T-helper 22 cell (primary cell): ENCODE data around the gene ELAVL1.

Source experiments
- DNase-seq: peaks from one replicate; pipeline ENCODE4 v3.0.0-alpha.2; 2020; ENCODE audit warnings: low read depth

Gene ELAVL1

DNA sequence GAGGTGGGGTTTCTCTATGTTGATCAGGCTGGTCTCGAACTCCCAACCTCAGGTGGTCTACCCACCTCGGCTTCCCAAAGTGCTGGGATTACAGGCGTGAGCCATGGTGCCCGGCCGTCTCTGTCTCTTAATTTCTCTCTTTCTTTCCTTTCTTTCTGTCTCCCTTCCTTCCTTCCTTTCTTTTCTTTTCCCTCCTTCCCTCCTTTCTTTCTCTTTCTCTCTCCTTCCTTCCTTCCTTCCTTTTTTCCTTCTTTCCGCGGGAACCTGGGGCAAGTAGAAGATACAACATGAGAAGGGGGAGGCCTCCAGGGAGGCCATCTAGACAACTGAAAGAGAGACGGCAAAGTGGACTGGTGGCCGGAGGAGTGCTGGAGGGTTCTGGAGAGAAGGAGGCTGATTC is 15.2 kb upstream of the ELAVL1 start:
- DNase-seq: no peak

DNA sequence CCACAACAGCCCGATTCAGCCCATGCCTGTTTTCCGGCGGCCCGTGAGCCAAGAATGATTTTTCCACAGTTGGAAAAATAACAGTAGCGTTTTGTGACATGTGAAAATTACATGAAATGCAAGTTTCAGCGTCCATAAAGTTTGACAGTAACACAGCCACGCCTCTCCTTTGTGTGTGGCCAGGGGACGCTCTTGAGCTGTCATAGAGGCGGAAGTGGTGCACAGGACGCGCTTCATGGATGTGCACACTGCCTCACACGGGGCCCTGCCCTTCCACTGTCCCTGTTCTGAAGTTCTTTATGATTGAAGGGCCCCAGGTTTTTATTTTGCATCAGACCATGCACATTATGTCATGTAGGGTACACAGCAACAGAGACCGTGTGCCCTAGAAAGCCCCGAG is 12.4 kb upstream of the ELAVL1 start:
- DNase-seq: no peak

DNA sequence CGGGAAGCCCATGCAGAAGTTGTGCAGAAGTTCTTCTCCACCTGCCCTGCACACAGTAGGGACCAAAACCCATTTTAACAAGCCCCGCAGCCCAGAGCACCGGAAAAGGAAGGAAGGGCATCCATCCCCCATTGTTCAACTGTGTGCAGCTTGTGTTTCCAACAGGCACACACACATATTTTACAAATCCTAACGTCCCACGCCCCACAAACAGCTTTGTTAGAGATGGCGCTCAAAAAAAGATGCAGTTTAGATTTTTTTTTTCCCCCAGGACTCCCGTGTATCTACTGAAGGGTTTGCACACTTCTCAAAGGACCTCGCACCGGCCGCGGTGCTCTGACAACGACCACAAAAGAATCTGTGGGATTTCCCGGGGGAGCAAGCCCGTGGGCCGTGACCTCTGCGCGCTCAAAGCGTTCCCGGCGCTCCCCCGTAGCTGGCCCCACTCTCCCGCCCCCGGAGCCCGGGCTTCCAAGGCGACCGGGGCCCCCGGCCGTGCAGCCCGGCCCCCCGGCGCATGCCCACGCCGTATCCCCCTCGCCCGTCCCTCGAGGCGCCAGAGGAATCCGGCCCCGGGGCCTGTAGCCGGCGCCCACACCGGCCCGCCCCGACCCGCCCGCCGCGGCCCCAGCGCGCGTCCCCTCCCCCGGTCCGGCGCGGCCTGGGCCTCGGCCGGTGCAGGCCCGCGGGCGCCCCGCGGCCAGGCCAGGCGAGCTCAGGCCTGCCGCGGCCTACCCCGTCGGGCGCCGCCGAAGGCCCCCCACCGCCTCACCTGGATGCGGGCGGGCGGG is 523 bp downstream of the ELAVL1 start:
- peak; percentile 9 for DNase-seq

DNA sequence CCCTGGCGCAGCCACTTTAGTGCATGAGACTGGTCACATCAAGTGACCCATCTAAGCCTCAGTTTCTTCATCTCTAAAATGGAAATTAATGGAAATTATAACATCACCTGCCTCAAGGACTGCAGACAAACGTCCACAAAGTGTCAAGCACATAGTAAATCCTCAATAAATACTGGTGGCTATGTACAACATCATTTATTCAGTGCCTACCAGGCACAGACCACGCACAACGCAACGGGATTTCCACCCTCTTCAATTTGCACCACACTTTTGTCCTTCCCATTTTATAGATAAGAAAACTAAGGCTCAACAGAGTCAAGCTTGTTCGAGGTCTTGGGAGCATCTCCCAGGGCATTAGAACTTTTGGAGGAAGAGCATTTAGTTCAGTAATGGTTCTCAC is 1.4 kb downstream of the ELAVL1 start:
- DNase-seq: no peak

DNA sequence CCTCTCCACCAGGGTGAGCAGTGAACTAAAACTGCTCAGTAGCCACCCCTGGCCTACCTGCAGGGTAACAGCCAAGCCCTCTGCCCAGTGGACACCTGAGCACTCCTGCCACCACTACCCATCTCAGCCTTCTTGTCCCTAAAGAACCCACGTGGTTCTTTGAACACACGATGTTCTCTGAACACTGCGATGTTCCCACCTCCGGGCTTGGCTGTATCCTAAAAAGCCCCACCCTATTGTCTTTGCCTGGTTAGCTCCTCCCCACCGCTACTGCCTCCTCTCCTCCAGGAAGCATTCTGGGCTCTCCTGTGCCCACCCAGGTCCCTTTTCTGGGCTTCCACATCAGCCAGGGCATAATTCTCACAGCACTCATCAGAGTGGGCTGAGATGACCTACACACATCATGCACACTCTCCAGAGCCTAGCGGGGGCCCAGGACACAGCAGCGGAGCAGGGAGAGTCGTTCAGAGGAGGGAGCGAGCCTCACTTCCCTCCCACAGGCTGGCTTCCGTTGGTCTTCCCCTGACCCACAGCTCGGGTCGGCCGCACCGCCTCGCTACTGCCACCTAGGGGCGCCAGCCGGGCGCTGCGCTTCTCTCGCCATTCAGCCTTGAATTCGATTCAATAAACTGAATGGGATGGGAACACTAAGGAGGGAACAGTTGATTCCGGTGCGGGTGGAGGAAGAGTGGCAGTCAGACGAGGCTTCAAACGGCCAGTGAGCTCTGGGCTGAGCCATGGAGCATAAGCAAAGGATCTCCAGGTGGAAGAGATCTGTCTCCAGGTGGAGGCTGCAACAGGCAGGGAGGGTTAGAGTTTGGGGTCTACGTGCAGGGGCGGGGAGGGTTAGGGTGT is 3.2 kb downstream of the ELAVL1 start:
- peak; percentile 38 for DNase-seq

DNA sequence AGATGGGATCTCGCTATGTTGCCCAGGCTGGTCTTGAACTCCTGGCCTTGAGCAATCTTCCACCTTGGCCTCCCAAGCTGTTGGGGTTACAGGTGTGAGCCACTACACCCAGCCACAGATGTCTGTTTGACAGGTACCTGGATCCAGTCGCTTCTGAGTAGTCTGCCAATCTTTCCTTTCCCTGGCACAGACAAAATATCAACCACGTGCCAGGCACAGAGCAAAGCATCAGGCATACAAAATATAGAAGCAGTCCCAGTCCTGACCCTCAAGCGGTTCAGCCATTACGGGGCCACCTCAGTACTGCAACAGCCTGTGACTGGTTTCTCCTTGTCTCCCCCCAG is 3.8 kb downstream of the ELAVL1 start:
- no peak for DNase-seq

DNA sequence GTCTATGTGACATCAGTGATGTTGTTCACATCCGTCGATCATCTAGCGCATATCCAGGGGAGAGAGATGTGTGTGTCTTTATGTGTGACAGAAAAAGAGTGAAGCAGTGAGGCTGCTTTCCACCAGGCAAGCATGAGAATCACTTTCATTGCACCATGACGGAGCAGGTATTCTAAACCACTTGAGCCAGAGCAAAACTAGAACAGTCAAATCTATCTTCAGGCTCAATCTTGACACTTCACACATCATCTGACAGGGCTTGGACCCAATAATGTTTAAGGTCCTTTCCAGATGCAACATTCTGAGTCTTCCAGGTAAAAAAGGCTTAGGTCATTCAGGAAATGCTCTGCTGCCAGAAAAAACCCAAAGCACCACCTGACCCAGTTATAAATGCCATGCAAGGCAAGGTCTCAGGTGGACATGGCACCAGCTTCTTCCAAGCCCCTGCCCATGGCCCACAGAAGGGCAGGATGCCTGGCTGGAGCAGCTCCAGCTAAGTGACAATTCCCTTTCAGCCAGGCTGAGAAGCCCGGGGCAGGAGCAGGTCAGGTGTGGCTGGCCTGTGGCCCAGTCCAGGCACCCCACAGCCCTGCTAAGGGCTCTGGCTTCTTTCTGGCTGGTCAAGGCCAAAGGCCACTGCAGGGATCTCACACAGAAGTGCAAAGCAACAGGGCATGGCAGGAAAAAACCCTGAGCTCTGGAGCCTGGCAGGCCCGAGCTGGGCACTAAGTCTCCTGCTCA is 5.0 kb downstream of the ELAVL1 start:
- no peak for DNase-seq

DNA sequence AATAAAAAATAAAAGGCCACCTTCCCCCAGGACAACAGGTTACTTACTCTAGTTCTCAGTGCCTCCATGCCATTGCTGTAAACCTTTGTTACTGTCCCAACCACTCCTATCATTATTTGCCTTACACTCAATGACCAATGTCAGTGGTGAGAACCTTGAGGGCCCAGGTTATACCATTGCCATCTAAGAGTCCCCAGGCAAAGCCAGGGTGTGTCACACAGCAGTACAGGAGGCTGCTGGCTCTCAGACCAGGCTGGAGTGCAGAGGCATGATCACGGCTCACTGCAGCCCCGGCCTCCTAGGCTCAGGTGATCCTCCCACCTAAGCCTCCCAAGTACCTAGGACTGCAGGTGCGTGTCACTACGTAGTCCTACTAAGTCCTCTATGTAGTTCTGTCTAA is 6.1 kb downstream of the ELAVL1 start:
- DNase-seq: no peak

DNA sequence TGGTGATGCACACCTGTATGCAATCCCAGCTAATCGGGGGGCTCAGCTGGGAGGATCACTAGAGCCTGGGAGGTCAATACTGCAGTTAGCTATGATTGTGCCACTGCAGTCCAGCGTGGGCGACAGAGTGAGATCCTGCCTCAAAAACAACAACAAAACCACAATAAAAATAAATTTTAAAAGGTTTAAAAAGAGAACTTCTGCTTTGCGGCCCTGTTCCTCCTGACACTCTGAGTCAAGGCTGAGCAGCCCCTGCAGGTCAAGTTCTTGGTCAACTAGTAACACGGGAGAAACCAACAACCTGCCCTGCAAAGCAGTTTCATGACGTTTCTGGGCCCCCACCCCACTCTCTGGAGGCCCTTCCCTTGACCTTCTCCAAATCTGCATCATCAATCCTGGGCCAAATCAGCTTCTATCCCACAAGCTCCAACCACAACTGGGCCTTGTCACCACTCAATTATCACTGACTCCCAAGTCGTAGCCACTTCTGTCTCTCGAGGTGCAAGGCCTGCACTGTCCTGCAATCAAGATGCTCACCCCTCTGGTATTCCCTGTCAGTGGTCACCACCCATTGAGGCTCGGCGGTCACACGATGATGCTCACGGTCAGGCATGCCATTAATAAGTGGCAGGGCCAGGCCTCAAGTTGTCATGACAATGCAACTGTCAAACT is 7.5 kb downstream of the ELAVL1 start:
- no peak for DNase-seq

DNA sequence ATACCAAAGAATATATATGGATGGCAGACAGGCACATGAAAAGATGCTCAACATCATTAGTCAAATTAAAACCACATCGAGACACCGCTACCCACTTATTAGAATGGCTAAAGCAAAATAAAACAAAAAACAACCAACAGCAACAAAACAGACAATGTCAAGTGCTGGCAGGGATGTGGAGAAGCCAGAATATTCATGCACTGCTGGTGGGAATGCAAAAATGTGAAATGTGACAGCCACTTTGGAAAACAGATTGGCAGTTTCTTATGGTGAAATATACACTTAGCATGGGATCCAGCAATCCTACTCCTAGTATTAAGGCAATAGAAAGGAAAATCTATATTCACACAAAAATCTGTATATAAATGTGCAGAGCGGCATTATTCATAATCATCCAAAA is 8.6 kb downstream of the ELAVL1 start:
- no peak for DNase-seq

DNA sequence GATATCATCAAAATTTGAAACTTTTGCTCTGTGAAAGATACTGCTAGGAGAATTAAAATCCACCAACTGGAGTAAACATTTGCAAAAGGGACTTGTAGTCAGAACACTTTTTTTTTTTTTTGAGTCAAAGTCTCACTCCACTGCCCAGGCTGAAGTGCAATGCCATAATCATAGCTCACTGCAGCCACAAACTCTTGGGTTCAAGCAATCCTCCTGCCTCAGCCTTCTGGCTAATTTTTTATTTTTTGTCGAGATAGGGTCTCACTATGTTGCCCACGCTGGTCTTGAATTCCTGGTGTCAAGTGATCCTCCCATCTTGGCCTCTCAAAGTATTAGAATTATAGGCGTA is 9.7 kb downstream of the ELAVL1 start:
- DNase-seq: no peak

DNA sequence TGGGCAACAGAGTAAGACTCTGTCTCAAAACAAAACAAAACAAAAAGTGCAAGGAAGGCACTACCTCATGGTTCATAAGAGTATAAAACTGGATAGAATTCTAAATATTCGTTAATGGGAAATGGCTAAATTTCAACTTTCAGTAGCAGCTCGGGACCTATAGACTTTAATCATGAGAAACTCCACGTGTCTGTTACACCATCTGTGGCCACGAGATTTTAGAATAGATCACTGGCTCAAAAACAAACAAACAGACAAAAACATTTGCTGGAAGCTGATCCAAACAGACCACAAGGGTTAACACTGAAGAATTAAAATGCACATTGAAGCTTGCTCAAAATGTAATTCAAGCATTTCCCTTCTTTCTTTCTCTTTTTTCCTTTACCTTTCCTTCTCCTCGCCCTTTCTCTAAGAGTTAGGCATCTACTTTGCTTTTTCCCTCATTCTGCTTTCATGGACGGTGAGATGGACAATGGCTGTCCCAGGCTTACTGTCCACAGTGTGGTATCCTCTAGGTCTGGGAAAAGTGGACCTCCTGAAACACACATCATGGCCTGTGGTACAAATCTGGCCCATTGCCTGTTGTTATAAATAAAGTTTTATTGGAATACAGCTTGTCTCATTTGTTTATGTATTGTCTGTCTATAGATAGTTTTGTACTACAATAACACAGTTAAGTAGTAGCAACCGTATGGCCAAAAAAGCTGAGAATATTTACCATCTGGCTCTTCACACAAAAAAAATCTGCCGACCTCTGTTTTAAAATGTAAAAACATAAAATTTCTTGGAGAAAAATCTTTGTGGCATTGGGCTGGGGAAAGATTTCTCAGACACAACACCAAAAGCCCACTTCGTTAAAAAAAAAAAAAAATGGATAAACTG is 10.3 kb downstream of the ELAVL1 start:
- no peak for DNase-seq

DNA sequence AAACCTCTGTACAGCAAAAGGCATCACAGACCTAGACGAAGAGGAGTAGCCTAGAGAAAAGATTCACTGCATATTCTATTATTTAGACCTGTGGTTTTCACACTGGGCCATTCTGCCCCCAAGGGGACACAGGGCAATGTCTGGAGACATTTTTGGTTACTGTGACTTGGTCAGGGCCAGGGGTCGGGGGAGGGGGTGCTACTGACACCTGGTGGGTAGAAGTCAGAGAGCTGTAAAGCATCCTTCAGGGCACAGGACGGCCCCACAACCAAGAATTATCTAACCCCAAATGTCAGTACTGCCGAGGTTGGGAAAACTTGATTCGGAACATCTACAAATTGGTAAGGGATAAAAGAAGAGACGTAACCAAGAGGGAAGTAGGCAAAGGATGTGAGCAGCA is 11.3 kb downstream of the ELAVL1 start:
- no peak for DNase-seq

DNA sequence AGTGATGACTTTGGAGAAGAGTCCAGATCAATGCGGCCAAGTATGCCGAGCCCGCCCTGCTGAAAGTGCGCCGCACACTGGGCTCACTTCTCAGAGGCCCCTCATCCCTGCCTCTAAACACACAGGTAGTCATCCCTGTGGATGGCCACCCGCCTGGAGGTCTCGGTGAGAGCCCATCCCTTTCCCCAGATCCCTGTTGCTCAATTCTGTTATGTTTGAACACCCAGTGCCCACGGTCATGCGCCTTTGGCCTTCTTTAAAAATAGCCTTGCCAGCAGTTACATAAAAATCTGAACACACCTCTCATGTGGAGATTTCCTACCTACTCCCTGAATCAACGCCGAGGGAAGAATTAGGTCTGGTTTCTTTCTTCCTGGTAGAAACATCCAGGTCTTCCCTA is 11.9 kb downstream of the ELAVL1 start:
- no peak for DNase-seq

DNA sequence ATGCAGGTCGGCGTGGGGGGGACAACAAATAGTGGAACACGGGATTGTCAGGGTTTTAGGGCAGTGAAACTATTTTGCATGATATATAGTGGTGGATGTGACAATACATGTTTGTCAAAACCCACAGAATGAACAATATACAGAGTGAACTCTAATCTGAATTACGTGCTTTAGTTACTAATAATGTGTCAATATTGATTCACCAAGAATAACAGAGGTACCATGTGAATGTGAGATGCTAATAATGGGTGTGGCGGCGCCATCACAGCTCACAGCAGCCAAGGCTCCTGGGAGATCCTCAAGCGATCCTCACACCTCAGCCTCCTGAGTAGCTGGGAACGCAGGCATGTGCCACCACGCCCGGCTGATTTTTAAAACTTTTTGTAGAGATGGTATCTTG is 12.9 kb downstream of the ELAVL1 start:
- no peak for DNase-seq

DNA sequence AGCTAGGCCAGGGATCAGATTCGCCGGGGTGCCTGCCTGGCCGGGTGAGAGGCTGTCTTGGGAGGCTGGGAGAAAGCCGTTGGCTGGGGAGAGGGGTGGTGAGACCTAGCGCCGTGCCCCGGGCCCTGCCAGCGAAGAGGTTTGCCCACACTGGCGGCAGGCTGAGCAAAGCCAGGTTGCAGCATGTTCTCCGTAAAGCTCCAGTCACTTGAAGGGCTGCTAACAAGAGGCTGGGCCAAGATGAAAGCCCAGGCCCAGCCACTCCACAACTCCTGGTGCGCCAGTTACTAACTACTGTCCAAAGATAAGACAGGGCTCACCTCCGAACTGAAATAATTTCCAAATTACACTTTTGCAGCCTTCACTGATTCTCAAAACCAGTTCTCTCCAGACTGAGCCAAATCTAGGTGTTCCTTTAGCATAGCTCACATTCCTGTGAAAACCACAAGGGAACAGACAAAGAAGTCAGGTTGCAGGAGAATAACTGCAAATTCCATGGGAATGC is 16.3 kb downstream of the ELAVL1 start:
- DNase-seq: no peak

DNA sequence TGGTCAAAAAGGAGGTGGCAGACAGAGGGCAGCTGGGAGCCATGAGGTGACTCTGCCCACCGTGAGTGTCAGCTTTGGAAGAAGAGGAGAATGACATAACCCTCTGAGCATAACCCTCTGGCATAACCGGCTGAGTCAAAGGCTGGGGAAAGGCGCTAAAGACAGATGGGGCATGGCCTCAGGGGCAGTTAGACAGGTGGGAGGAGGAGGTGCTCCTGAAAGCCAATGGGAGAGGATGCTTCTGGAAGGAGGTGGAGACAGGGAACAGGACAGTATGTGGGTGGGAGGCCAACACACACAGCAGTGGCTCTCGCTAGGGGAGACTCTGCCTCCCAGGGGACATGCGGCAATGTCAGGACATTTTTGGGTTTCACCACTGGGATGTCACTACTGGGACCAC is 17.1 kb downstream of the ELAVL1 start:
- DNase-seq: no peak

DNA sequence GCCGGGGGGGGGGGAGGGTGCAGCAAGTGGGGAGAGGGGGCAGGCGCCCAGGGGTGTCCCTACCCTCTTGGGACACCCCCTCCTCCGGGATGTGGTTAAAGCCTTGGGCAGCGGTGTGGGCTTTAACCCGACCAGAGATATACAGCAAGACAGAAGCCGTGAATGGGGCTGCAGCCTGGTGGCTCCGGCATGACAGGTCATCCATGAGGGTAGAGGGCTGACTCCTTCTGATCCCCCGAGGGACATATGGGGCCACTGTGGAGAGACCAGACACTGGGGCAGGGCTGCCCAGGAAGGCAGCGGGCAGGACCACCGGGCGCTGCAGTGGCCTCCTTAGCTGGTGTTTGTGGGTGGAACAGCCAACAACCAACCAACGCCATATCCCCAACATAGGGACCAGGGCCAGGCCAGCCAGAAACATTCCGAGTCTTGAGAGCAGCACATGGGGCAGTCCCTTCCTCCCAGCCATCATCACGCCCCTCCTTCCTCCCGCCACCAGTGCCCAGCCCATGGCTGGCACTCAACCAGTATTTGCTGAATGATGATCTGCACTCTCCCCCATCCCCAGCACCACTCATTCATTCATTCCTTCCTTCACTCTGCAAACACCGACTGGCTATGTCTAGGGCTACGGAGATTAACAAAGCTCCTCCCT is 18.2 kb downstream of the ELAVL1 start:
- DNase-seq: no peak

DNA sequence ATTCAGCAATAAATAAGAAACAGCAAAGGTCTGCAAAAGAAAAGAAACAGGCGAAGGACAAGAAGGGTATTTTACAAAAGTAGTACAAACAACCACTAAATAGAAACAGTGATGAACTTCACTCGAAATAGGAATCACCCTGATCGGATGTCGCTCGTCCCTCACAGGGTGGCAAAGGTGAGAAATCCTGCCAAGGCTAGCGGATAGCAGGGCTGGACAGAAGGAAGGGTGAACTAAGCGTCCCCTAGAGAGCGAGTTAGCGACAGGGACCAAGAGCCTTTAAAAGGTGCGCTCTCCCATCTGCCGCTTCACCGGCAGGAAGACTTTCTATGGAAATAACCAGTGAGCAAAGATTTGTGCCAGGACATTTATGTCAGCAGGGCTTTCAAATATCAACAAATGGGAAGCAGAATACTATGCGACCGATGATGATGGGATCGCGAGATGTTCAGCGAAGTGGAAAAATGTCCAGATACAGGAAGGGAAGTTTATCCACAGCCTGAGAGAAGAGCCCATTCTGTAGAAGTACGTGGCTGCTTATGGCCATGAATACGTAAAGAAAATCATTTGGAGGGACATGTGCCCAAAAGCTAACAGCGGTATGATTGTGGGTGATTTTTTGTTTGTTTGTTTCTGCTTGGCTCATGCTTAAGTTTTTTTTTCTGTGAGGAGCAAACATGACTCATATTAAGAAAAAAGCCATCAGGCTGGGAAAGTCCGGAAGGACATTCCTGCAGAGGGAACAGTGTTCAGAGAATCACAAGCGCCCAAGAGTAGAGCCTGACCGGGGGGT is 18.9 kb downstream of the ELAVL1 start:
- no peak for DNase-seq

DNA sequence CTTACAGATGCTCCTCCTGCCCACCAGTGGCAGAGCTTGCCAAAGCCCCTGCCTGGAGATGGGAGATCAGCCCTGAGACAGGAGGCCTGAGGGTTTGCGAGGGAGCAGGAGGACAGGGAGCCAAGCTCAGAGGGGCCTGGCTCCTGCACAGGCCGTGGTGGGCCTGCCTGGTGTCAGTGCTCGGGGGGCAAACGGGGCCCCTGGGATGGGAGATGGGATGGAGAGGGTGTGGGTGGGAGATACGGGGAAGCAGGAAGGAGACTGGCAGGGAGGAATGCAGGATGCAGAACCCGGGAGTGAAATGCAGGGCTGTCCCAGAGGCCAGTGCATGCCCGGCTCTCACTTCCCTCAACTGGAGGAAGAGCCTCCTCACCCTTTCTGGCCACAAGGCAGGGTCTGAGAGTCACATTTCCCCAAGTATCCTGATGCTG is 19.9 kb downstream of the ELAVL1 start:
- DNase-seq: no peak
